Ovary (tissue), 3 donors: Measurements from ENCODE around the gene CHD2.

Experiments
- EP300 ChIP-seq: sonication (generic); formaldehyde crosslinking; IDR thresholded peaks from one replicate; pipeline ENCODE4 v1.6.1; 2017; ENCODE audit warnings: antibody characterized with exemption
- TF ChIP-seq, protein P1 (sequence below), 3 donors: fragments of 450-650 bp in 2 of 3; fragments of 200-600 bp in 1 of 3; IDR thresholded peaks; one replicate each; pipeline versions ENCODE4 v1.5.1 to v1.8.0; 2016 to 2022; ENCODE audit warnings: antibody characterized with exemption in 3 of 3, mild to moderate bottlenecking in 1 of 3
- donor health status: DM: no; HTN: no; CAD: no.

DNA sequence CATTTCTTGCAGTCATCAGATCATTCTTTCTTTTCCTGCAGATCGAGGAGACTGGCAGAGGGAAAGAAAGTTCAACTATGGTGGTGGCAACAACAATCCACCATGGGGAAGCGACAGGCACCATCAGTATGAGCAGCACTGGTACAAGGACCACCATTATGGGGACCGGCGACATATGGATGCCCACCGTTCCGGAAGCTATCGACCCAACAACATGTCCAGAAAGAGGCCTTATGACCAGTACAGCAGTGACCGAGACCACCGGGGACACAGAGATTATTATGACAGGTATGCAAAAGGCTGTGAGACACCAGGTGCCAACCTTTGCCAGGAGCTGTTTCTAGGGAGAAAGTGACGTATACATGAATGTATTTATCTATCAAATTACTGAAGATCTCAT is 119.8 kb downstream of the CHD2 start:
- TF ChIP-seq, protein P1, sequence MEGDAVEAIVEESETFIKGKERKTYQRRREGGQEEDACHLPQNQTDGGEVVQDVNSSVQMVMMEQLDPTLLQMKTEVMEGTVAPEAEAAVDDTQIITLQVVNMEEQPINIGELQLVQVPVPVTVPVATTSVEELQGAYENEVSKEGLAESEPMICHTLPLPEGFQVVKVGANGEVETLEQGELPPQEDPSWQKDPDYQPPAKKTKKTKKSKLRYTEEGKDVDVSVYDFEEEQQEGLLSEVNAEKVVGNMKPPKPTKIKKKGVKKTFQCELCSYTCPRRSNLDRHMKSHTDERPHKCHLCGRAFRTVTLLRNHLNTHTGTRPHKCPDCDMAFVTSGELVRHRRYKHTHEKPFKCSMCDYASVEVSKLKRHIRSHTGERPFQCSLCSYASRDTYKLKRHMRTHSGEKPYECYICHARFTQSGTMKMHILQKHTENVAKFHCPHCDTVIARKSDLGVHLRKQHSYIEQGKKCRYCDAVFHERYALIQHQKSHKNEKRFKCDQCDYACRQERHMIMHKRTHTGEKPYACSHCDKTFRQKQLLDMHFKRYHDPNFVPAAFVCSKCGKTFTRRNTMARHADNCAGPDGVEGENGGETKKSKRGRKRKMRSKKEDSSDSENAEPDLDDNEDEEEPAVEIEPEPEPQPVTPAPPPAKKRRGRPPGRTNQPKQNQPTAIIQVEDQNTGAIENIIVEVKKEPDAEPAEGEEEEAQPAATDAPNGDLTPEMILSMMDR (IDR thresholded peaks at IDR 0.05), result no peak
- TF ChIP-seq EP300, result no peak
